Fibroblast of lung (primary cell): Measurements from ENCODE around the gene WDR5B. TPM values are rescaled to one million over a fixed set of nuclear protein-coding genes. Genes with fewer than 3 reads are reported as not detected.

Experiments used
- DNase-seq, 2 donors: peaks; one replicate each; pipeline versions ENCODE4 v3.0.0 to v3.0.0-alpha.2; 2010; ENCODE audit warnings: low read depth in 2 of 2
- H2AFZ ChIP-seq: 2 replicates; pipeline ENCODE4 v1.5.1; 2012; ENCODE audit warnings: low read length, control low read depth, inconsistent platforms
- H3K27ac ChIP-seq: 2 replicates; pipeline ENCODE4 v1.5.1; 2011; ENCODE audit warnings: low read length, control low read depth; ENCODE audit not compliant: insufficient read depth
- H3K27me3 ChIP-seq: 2 replicates; pipeline ENCODE4 v1.5.1; 2011; ENCODE audit warnings: mild to moderate bottlenecking, low read length; ENCODE audit not compliant: control insufficient read depth, insufficient read depth
- H3K36me3 ChIP-seq: 2 replicates; pipeline ENCODE4 v1.5.1; 2011; ENCODE audit warnings: low read length; ENCODE audit not compliant: control insufficient read depth, insufficient read depth
- H3K4me1 ChIP-seq: 2 replicates; pipeline ENCODE4 v1.5.1; 2011; ENCODE audit warnings: low read length; ENCODE audit not compliant: control insufficient read depth, insufficient read depth; ENCODE audit errors: extremely low read depth
- H3K4me2 ChIP-seq: 2 replicates; pipeline ENCODE4 v1.5.1; 2011; ENCODE audit warnings: low read length, control low read depth; ENCODE audit not compliant: insufficient read depth; ENCODE audit errors: extremely low read depth
- H3K4me3 ChIP-seq, 4 experiments: fragments of 200-600 bp in 1 of 4; sonication (generic) in 1 of 4; replicated peaks in 1 of 4; 2 replicates each; pipeline ENCODE4 v1.5.1; 2011 to 2016; ENCODE audit warnings: low read length in 4 of 4, low read depth in 3 of 4, mild to moderate bottlenecking in 3 of 4, control low read depth in 2 of 4, inconsistent platforms in 1 of 4, mixed read lengths in 1 of 4; ENCODE audit not compliant: insufficient read depth in 1 of 4; ENCODE audit errors: control extremely low read depth in 1 of 4
- H3K79me2 ChIP-seq: 2 replicates; pipeline ENCODE4 v1.5.1; 2012; ENCODE audit warnings: mild to moderate bottlenecking, low read length, inconsistent platforms; ENCODE audit not compliant: control insufficient read depth, insufficient read depth
- H3K9ac ChIP-seq: 2 replicates; pipeline ENCODE4 v1.5.1; 2011; ENCODE audit warnings: mild to moderate bottlenecking, low read length, control low read depth; ENCODE audit not compliant: insufficient read depth
- H3K9me3 ChIP-seq: 2 replicates; pipeline ENCODE4 v1.5.1; 2012; ENCODE audit warnings: low read depth, low read length; ENCODE audit not compliant: control insufficient read depth, insufficient read depth
- H4K20me1 ChIP-seq: 2 replicates; pipeline ENCODE4 v1.5.1; 2011; ENCODE audit warnings: low read length; ENCODE audit not compliant: control insufficient read depth, insufficient read depth; ENCODE audit errors: extremely low read depth
- EZH2 ChIP-seq: IDR thresholded peaks from 2 replicates; pipeline ENCODE4 v1.5.1; 2012; ENCODE audit warnings: low read length, control low read depth, mild to moderate bottlenecking; ENCODE audit errors: missing control alignments
- polyA plus RNA-seq, 2 donors: library from polyadenylated mRNA; depleted of rRNA in 1 of 2; stranded (reverse) in 1 of 2; unstranded in 1 of 2; fragments of >200 nt; gene quantifications; 2 replicates each; pipeline ENCODE4 v1.2.1, GENCODE V29; 2011 to 2012; ENCODE audit warnings: missing spikeins in 1 of 2
- total RNA-seq: library from RNA; depleted of rRNA; stranded (reverse); fragments of >200 nt; gene quantifications from 2 replicates; pipeline ENCODE4 v1.2.1, GENCODE V29; 2014
- TF ChIP-seq, protein P1 (sequence below), 2 donors: IDR thresholded peaks in 1 of 2; conservative IDR thresholded peaks in 1 of 2; 1 replicate in 1 of 2; 2 replicates in 1 of 2; pipeline ENCODE4 v1.5.1; 2011 to 2012; ENCODE audit warnings: low read length in 2 of 2, control low read depth in 1 of 2, inconsistent platforms in 1 of 2, low read depth in 1 of 2, mild to moderate bottlenecking in 1 of 2

WDR5B gene
- total and polyA plus RNA-seq, 2 donors (not counting 1 experiment from before 2014, with no cell fraction given), result 6.6 to 7.2 TPM

DNA sequence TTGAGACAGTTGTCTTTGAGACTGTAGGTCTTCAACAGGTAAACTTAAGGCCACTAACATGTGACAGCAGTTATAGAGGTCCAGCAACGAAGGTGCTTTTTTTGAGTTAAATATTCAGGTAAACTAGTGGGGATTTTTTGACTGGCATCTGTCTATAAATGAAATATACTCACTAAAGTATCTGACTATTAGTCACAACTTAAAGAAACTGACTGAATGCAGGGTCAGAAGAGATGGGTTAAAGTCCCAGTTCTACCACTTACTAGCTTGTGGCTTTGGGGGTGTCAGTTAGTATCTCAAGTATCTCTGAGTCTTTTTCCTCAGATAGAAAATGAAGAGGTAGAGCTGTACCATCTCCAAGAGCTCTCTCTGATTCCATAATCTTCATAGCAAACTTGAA lies 50.8 kb downstream of the WDR5B start:
- H3K9me3 ChIP-seq, result no peaks in the 10 kb centered on the region
- H3K27ac ChIP-seq, result no peak overlapping the region
- no peaks in the 10 kb centered on the region for H3K27me3 ChIP-seq
- H3K9ac ChIP-seq, result no peak overlapping the region
- DNase-seq, result no peak
- H3K79me2 ChIP-seq, result no peaks in the 10 kb centered on the region
- H3K4me2 ChIP-seq, result no peak overlapping the region
- H2AFZ ChIP-seq, result no peak overlapping the region
- no peak overlapping the region for H3K4me3 ChIP-seq
- TF ChIP-seq EZH2, result no peak
- TF ChIP-seq, protein P1, sequence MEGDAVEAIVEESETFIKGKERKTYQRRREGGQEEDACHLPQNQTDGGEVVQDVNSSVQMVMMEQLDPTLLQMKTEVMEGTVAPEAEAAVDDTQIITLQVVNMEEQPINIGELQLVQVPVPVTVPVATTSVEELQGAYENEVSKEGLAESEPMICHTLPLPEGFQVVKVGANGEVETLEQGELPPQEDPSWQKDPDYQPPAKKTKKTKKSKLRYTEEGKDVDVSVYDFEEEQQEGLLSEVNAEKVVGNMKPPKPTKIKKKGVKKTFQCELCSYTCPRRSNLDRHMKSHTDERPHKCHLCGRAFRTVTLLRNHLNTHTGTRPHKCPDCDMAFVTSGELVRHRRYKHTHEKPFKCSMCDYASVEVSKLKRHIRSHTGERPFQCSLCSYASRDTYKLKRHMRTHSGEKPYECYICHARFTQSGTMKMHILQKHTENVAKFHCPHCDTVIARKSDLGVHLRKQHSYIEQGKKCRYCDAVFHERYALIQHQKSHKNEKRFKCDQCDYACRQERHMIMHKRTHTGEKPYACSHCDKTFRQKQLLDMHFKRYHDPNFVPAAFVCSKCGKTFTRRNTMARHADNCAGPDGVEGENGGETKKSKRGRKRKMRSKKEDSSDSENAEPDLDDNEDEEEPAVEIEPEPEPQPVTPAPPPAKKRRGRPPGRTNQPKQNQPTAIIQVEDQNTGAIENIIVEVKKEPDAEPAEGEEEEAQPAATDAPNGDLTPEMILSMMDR (conservative IDR thresholded peaks at IDR 0.05 in 1 of 2, IDR thresholded peaks at IDR 0.05 in 1 of 2; ENCODE audit: low read depth in 1 of 2, low read length in 2 of 2), result no peak
- peaks cover 7% of the 10 kb centered on the region for H3K36me3 ChIP-seq
- no peaks in the 10 kb centered on the region for H4K20me1 ChIP-seq
- H3K4me1 ChIP-seq, result no peaks in the 10 kb centered on the region

DNA sequence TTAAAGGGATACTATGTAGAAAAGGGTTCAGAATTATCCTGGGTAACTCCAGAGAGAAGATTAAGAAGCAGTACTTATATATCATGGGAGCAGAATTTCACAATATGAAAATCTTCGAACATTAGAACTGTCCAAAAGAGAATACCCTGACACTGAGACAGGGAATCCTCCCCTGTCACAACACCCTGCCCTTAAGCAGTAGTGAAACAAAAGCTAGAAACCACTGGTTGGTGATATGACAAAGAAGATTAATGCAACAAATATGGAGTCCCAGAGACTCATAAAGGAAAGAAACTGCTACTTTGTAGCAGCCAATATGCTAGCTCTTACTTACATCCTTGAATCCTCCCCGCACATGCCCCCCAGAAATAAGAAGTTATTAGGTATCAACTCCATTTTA lies 51.4 kb downstream of the WDR5B start:
- no peaks in the 10 kb centered on the region for H3K9me3 ChIP-seq
- DNase-seq, result no peak
- H3K4me3 ChIP-seq, result no peak overlapping the region
- H3K4me2 ChIP-seq, result no peak overlapping the region
- H2AFZ ChIP-seq, result no peak overlapping the region
- no peaks in the 10 kb centered on the region for H3K79me2 ChIP-seq
- H3K9ac ChIP-seq, result no peak overlapping the region
- H3K27ac ChIP-seq, result no peak overlapping the region
- H3K27me3 ChIP-seq, result no peaks in the 10 kb centered on the region
- H4K20me1 ChIP-seq, result no peaks in the 10 kb centered on the region
- no peak for TF ChIP-seq EZH2
- TF ChIP-seq, protein P1 (conservative IDR thresholded peaks at IDR 0.05 in 1 of 2, IDR thresholded peaks at IDR 0.05 in 1 of 2; ENCODE audit: low read depth in 1 of 2, low read length in 2 of 2), result no peak
- H3K36me3 ChIP-seq, result peaks cover 7% of the 10 kb centered on the region
- H3K4me1 ChIP-seq, result no peaks in the 10 kb centered on the region

Other genes with a start within 250 kb of the WDR5B start
- gene CASR, start 232.4 kb downstream of the WDR5B start, total RNA-seq, result under 0.01 TPM in 1 of 2 replicates, not detected in the other
- not detected in 2 replicates for gene CASR, start 232.4 kb downstream of the WDR5B start, polyA plus RNA-seq
- gene CSTA, start 90.8 kb downstream of the WDR5B start, total RNA-seq, result 7.9 and 16.2 TPM in 2 replicates
- 0.61 and 1.1 TPM in 2 replicates for gene CSTA, start 90.8 kb downstream of the WDR5B start, polyA plus RNA-seq
- 30.9 and 57.8 TPM in 2 replicates for gene MIX23, start 32.8 kb downstream of the WDR5B start, total RNA-seq
- 22.3 and 26.7 TPM in 2 replicates for gene MIX23, start 32.8 kb downstream of the WDR5B start, polyA plus RNA-seq
- 16.7 and 16.9 TPM in 2 replicates for gene FAM162A, start 31.9 kb downstream of the WDR5B start, total RNA-seq
- 37.0 and 47.6 TPM in 2 replicates for gene FAM162A, start 31.9 kb downstream of the WDR5B start, polyA plus RNA-seq
- gene KPNA1, start 98.9 kb upstream of the WDR5B start, total RNA-seq, result 21.3 and 23.9 TPM in 2 replicates
- 54.5 and 56.0 TPM in 2 replicates for gene KPNA1, start 98.9 kb upstream of the WDR5B start, polyA plus RNA-seq
- gene PARP9, start 148.2 kb upstream of the WDR5B start, total RNA-seq, result 44.2 and 56.0 TPM in 2 replicates
- gene PARP9, start 148.2 kb upstream of the WDR5B start, polyA plus RNA-seq, result 39.2 and 50.0 TPM in 2 replicates
- 24.4 and 31.9 TPM in 2 replicates for gene DTX3L, start 148.3 kb upstream of the WDR5B start, total RNA-seq
- 14.5 and 15.9 TPM in 2 replicates for gene DTX3L, start 148.3 kb upstream of the WDR5B start, polyA plus RNA-seq
- gene PARP15, start 161.6 kb upstream of the WDR5B start, total RNA-seq, result 0.26 and 1.2 TPM in 2 replicates
- gene PARP15, start 161.6 kb upstream of the WDR5B start, polyA plus RNA-seq, result 0.62 and 0.70 TPM in 2 replicates